ENCODE results near the gene WNT11. TPM values are rescaled to one million over a fixed set of nuclear protein-coding genes. Genes with fewer than 3 reads are reported as not detected.
A peak's percentile ranks its signal among the peaks of the same experiment; 100 is the strongest.

Gene WNT11
- total and polyA plus RNA-seq, 2 of the 13 experiments (the other 11 are each of a cell fraction or from before 2014, with no cell fraction given) = 0.34 to 0.66 TPM

GRCh38 chr11:76153571-76153923 is 52.8 kb downstream of the WNT11 start (continued):
- TF ChIP-seq ZXDC (CRISPR knock-in tag; IDR thresholded peaks at IDR 0.05) (no peak), FOSL2 (CRISPR knock-in tag; IDR thresholded peaks at IDR 0.05) (no peak), DZIP1 (CRISPR knock-in tag; IDR thresholded peaks at IDR 0.05) (no peak), TCF12 (IDR thresholded peaks at IDR 0.05) (no peak), TCF12 (CRISPR knock-in tag; IDR thresholded peaks at IDR 0.05) (no peak), ZFP37 (CRISPR knock-in tag; IDR thresholded peaks at IDR 0.05; ENCODE audit: borderline replicate concordance) (no peak), ZFP62 (CRISPR knock-in tag; IDR thresholded peaks at IDR 0.05) (no peak), MXD3 (CRISPR knock-in tag; IDR thresholded peaks at IDR 0.05) (no peak), ETS1 (CRISPR knock-in tag; IDR thresholded peaks at IDR 0.05) (no peak), CENPX (CRISPR knock-in tag; IDR thresholded peaks at IDR 0.05) (no peak), ZFP36L1 (CRISPR knock-in tag; IDR thresholded peaks at IDR 0.05) (no peak), ATRX (CRISPR knock-in tag; IDR thresholded peaks at IDR 0.05; ENCODE audit: borderline replicate concordance) (no peak), GFI1 (CRISPR knock-in tag; IDR thresholded peaks at IDR 0.05; ENCODE audit: borderline replicate concordance) (no peak), EZH2 (conservative IDR thresholded peaks at IDR 0.05; ENCODE audit: low read depth, low read length) (no peak), CREM (IDR thresholded peaks at IDR 0.05) (no peak), CREM (CRISPR knock-in tag; IDR thresholded peaks at IDR 0.05) (no peak), ZNF670 (CRISPR knock-in tag; IDR thresholded peaks at IDR 0.05; ENCODE audit: borderline replicate concordance) (no peak), NR1H2 (CRISPR knock-in tag; IDR thresholded peaks at IDR 0.05; ENCODE audit: borderline replicate concordance, low read depth) (no peak), HOXA3 (CRISPR knock-in tag; IDR thresholded peaks at IDR 0.05) (peak; percentile 15; the same call in 1 of the 2 replicates), GATAD1 (CRISPR knock-in tag; IDR thresholded peaks at IDR 0.05) (0 out of 2 replicates have a peak, but pooled peaks have one; percentile 9), PHB2 (IDR thresholded peaks at IDR 0.05; ENCODE audit: partially characterized antibody) (no peak), IKZF5 (CRISPR knock-in tag; IDR thresholded peaks at IDR 0.05) (0 out of 2 replicates have a peak, but pooled peaks have one; percentile 11), ZNF558 (CRISPR knock-in tag; IDR thresholded peaks at IDR 0.05; ENCODE audit: borderline replicate concordance) (no peak), FOXK1 (CRISPR knock-in tag; IDR thresholded peaks at IDR 0.05; ENCODE audit: borderline replicate concordance, low read depth) (0 out of 2 replicates have a peak, but pooled peaks have one; percentile 1)
